Stimulated activated naive CD4-positive, alpha-beta T cell treated with Interleukin-2 at 50 U/mL for 16 hours (primary cell): ENCODE data around the gene HTN1.
"Not testable (repeated sequence)": the region's sequence is repeated elsewhere in the genome, so short reads cannot be mapped to it uniquely, and the experiment has no call there.

Experiments
- DNase-seq: peaks from one replicate; lab custom pipeline; 2025; lab: John Stamatoyannopoulos, UW

HTN1 gene

DNA sequence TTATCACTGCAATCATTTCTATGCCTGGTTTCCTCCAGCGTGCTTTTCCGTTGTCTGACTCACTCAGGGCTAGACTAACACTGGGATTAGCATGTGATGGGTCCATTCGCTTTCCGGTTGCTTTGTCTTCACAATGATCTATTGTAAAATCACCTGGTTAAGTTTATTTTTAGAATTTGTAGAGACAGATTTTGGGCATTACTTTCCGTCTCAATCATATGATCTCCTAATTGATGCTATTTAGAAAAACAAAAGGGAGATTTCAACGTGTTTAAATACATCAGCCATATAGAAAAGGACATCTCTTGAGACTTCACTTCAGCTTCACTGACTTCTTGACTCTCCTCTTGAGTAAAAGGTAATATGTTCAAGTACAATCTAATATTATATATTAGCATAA, at the start of gene HTN1:
Gene HTN1 (plus strand): TSS at position 301 of the 400 bp plus-strand sequence. CDS start 2,639 bp downstream, outside the sequence.
- DNase-seq: not testable (repeated sequence)

DNA sequence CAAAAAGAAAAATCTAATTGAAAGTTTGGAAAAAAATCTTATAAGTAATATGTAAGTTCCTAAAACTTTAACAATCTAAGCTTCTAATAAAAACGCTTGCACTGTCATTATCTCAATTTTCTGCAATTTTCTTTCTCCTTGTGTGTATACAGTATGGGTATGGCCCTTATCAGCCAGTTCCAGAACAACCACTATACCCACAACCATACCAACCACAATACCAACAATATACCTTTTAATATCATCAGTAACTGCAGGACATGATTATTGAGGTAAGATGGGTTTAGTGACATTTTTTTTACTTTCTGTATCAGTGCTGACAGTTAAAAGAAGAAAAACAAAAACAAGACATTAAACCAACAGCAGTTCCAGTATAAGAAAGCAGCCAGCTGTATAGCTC, 49.5 kb upstream of the HTN1 start:
- no peak for DNase-seq

GRCh38 chr4:70002507-70002906, 47.7 kb upstream of the HTN1 start:
- no peak for DNase-seq

DNA sequence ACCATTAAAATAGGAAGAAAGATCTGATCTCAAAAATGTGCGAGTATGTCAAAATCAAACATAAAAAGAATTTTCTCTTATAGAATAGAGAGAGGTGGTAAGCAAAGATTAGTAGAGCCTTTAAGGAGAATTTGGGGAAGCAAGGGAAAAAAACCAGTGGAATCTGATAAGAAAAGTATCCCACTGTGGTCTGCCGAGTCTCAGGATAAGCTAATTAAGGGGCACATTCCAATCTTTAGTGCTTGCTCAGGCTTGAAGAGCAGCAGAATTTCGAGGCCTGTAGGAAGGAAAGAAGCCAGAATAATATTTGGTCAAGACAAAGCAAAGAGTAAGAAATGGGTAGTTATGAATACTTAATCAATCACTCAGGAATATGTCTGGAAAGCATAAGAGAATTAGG, 41.5 kb upstream of the HTN1 start:
- DNase-seq: no peak

DNA sequence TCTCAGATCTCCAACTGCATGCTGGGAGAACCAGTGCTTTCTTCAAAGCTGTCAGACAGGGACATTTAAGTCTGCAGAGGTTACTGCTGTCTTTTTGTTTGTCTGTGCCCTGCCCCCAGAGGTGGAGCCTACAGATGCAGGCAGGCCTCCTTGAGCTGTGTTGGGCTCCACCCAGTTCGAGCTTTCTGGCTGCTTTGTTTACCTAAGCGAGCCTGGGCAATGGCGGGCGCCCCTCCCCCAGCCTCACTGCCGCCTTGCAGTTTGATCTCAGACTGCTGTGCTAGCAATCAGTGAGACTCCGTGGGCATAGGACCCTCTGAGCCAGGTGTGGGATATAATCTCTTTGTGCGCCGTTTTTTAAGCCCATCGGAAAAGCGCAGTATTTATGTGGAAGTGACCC, 31.2 kb upstream of the HTN1 start:
- DNase-seq: not testable (repeated sequence)

GRCh38 chr4:70023218-70023617, 27.0 kb upstream of the HTN1 start:
- DNase-seq: no peak

DNA sequence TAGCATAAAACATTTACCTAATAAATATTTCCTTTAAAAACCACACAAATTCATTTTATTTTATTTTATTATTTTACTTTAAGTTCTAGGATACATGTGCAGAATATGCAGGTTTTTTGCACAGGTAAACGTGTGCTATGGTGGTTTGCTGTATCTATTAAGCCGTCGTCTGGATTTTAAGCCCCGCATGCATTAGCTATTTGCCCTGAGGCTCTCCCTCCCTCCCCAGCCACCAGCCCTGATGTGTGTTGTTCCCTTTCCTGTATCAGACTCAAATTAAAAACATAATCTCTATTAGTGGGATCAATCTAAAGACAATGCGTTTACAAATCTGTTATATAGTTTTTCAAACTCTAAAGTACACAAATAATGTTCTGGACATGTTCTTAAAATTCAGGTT, 23.2 kb upstream of the HTN1 start:
- no peak for DNase-seq

- DNase-seq: not testable (repeated sequence)
Measured at GRCh38 chr4:70028159-70028558, 22.1 kb upstream of the HTN1 start, which contains the start of gene HTN3. Gene HTN3 (plus strand): TSS chr4:70028459. CDS start chr4:70030741, 2,282 bp downstream.

- DNase-seq: not testable (repeated sequence)
Measured at GRCh38 chr4:70037559-70037958, 12.7 kb upstream of the HTN1 start.

DNA sequence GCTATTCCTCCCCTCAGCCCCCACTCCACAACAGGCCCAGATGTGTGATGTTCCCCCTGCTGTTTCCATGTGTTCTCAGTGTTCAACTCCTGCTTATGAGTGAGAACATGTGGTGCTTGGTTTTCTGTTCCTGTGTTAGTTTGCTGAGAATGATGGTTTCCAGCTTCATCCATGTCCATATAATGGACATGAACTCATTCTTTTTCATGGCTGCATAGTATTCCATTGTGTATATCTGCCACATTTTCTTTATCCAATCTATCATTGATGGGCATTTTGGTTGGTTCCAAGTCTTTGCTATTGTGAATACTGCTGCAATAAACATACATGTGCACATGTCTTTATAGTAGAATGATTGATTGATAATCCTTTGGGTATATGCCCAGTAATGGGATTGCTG, 10.3 kb upstream of the HTN1 start:
- not testable (repeated sequence) for DNase-seq

- DNase-seq: no peak
Measured at GRCh38 chr4:70041652-70042286, 8.5 kb upstream of the HTN1 start.

DNA sequence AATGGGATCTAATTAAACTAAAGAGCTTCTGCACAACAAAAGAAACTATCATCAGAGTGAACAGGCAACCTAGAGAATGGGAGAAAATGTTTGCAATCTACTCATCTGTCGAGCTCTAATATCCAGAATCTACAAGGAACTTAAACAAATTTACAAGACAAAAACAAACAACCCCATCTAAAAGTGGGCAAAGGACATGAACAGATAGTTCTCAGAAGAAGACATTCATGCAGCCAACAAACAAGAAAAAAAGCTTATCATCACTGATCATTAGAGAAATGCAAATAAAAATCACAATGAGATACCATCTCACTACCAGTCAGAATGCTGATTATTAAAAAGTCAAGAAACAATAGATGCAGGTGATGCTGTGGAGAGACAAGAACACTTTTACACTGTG, 6.3 kb downstream of the HTN1 start:
- DNase-seq: not testable (repeated sequence)

DNA sequence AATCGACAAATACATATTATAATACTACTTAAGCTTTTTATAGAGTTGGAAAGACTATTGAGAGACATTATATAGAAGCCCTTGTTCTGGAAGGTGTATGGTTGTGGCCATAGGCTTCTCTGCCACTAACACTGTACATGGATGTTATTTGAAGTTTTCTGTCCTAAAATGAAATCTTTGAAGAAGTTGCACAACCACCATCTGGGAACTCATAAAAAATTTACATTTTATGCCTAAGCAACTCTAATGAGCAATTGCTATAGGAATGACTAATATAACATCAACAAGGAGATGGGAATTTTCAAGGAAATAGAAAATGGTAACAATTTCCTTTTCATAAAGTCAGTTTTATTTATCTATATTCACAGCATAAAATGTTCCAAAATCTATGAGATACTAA, 7.4 kb downstream of the HTN1 start:
- DNase-seq: no peak

- DNase-seq: no peak
Measured at GRCh38 chr4:70059149-70059548, 8.9 kb downstream of the HTN1 start.

- no peak for DNase-seq
Measured at GRCh38 chr4:70062000-70062399, 11.8 kb downstream of the HTN1 start.

GRCh38 chr4:70080205-70080604, 30.0 kb downstream of the HTN1 start:
- DNase-seq: no peak

- no peak for DNase-seq
Measured at GRCh38 chr4:70099206-70099605, 49.0 kb downstream of the HTN1 start.
